Neuronal stem cell (in vitro differentiated cells): ENCODE measurements around the gene TNS1.

Experiments used
- DNase-seq: peaks from one replicate; pipeline ENCODE4 v3.0.0-alpha.2; 2013; ENCODE audit warnings: low spot score
- H2AFZ ChIP-seq: one replicate; pipeline ENCODE4 v1.6.1; 2013; ENCODE audit warnings: mild to moderate bottlenecking, low read length, inconsistent platforms
- H2AK5ac ChIP-seq: 2 replicates; pipeline ENCODE4 v1.6.1; 2013; ENCODE audit warnings: low read depth, mild to moderate bottlenecking, inconsistent platforms, low read length, moderate library complexity, mixed read lengths
- H2BK120ac ChIP-seq: 2 replicates; pipeline ENCODE4 v1.6.1; 2013; ENCODE audit warnings: low read depth, mild to moderate bottlenecking, inconsistent platforms, low read length, moderate library complexity, mixed read lengths
- H2BK12ac ChIP-seq: one replicate; pipeline ENCODE4 v1.6.1; 2013; ENCODE audit warnings: low read length, inconsistent platforms
- H2BK15ac ChIP-seq: 2 replicates; pipeline ENCODE4 v1.6.1; 2013; ENCODE audit warnings: mild to moderate bottlenecking, low read length, inconsistent platforms, mixed read lengths
- H2BK5ac ChIP-seq: one replicate; pipeline ENCODE4 v1.6.1; 2013; ENCODE audit warnings: inconsistent platforms, mild to moderate bottlenecking, low read length, moderate library complexity
- H3K14ac ChIP-seq: one replicate; pipeline ENCODE4 v1.6.1; 2013; ENCODE audit warnings: low read length, inconsistent platforms
- H3K18ac ChIP-seq: 2 replicates; pipeline ENCODE4 v1.6.1; 2013; ENCODE audit warnings: low read length, inconsistent platforms
- H3K23ac ChIP-seq: 2 replicates; pipeline ENCODE4 v1.6.1; 2013; ENCODE audit warnings: low read depth, mild to moderate bottlenecking, mixed read lengths, low read length, inconsistent platforms; ENCODE audit not compliant: poor library complexity
- H3K27ac ChIP-seq: replicated peaks from 3 replicates; pipeline ENCODE4 v1.5.1; 2013; ENCODE audit warnings: low read length, inconsistent platforms
- H3K27me3 ChIP-seq, 3 experiments: 2 replicates each; pipeline ENCODE4 v1.6.1; 2013; ENCODE audit warnings: low read length in 3 of 3, mild to moderate bottlenecking in 2 of 3, inconsistent platforms in 1 of 3, low read depth in 1 of 3, mixed read lengths in 1 of 3, moderate library complexity in 1 of 3; ENCODE audit not compliant: control insufficient read depth in 3 of 3, insufficient read depth in 3 of 3
- H3K36me3 ChIP-seq, 2 donors: replicated peaks in 1 of 2; 2 replicates each; pipeline ENCODE4 v1.6.1; 2013; ENCODE audit warnings: low read length in 2 of 2; ENCODE audit not compliant: control insufficient read depth in 2 of 2, insufficient read depth in 2 of 2
- H3K4ac ChIP-seq: 2 replicates; pipeline ENCODE4 v1.6.1; 2013; ENCODE audit warnings: inconsistent platforms, mild to moderate bottlenecking, low read length, moderate library complexity
- H3K4me1 ChIP-seq, 2 donors: 1 replicate in 1 of 2; 2 replicates in 1 of 2; pipeline ENCODE4 v1.6.1; 2013; ENCODE audit warnings: low read length in 2 of 2, low read depth in 1 of 2; ENCODE audit not compliant: control insufficient read depth in 2 of 2, insufficient read depth in 1 of 2
- H3K4me2 ChIP-seq: one replicate; pipeline ENCODE4 v1.6.1; 2013; ENCODE audit warnings: mild to moderate bottlenecking, low read length, inconsistent platforms; ENCODE audit not compliant: insufficient read depth, poor library complexity, severe bottlenecking
- H3K4me3 ChIP-seq, 2 donors: 2 replicates each; pipeline ENCODE4 v1.5.1; 2013; ENCODE audit warnings: low read length in 2 of 2, mild to moderate bottlenecking in 2 of 2, inconsistent platforms in 1 of 2, moderate library complexity in 1 of 2
- H3K79me1 ChIP-seq: one replicate; pipeline ENCODE4 v1.6.1; 2013; ENCODE audit warnings: low read depth, mild to moderate bottlenecking, inconsistent platforms, low read length, moderate library complexity
- H3K9ac ChIP-seq: one replicate; pipeline ENCODE4 v1.6.1; 2013; ENCODE audit warnings: mild to moderate bottlenecking, low read depth, low read length, inconsistent platforms; ENCODE audit not compliant: poor library complexity
- H3K9me3 ChIP-seq, 2 donors: replicated peaks in 1 of 2; 2 replicates each; pipeline versions ENCODE3 to v1.6.1; 2013; ENCODE audit warnings: low read length in 2 of 2, mild to moderate bottlenecking in 2 of 2, inconsistent platforms in 1 of 2, low read depth in 1 of 2, mixed read lengths in 1 of 2, moderate library complexity in 1 of 2; ENCODE audit not compliant: control insufficient read depth in 2 of 2, insufficient read depth in 1 of 2
- H4K8ac ChIP-seq: one replicate; pipeline ENCODE4 v1.6.1; 2013; ENCODE audit warnings: low read depth, mild to moderate bottlenecking, inconsistent platforms, low read length, moderate library complexity
- H4K91ac ChIP-seq: one replicate; pipeline ENCODE4 v1.6.1; 2013; ENCODE audit warnings: low read length, low read depth, mild to moderate bottlenecking, inconsistent platforms; ENCODE audit not compliant: poor library complexity
- WGBS, 2 donors: extraction: QIAGEN DNeasy Blood & Tissue Kit; methylation state at CpG; one replicate each; pipeline ENCODE4 v1.1.7; 2013; ENCODE audit warnings: missing lambda C conversion rate in 2 of 2, mixed read lengths in 1 of 2; ENCODE audit not compliant: insufficient read length in 2 of 2, insufficient replicate concordance in 1 of 2; ENCODE audit errors: extremely low coverage in 2 of 2; 5-methylcytosine and 5-hydroxymethylcytosine counted together

Gene TNS1

GRCh38 chr2:217820091-217820819, 182.5 kb downstream of the TNS1 start:
- Histone ChIP-seq H3K36me3 (no peaks in the 10 kb centered on the region), H4K91ac (no peak overlapping the region), H3K4me2 (peak overlapping the region; percentile 19), H2BK12ac (no peak overlapping the region), H2AK5ac (peak overlapping the region; percentile 38), H2AFZ (peak overlapping the region; percentile 41), H3K9ac (no peak overlapping the region), H3K4me1 (peaks cover 11 to 24% of the 10 kb centered on the region in 2 donors), H3K27ac (no peak overlapping the region), H2BK5ac (no peak overlapping the region), H3K4ac (no peak overlapping the region), H3K14ac (no peak overlapping the region), H3K4me3 (no peak overlapping the region), H2BK15ac (no peak overlapping the region), H2BK120ac (no peak overlapping the region), H4K8ac (no peak overlapping the region), H3K18ac (peak overlapping the region; percentile 58), H3K9me3 (no peaks in the 10 kb centered on the region), H3K23ac (peak overlapping the region; percentile 35), H3K79me1 (no peaks in the 10 kb centered on the region), H3K27me3 (peaks cover 0 to 33% (median 0%) of the 10 kb centered on the region in 3 experiments)
- peak; percentile 37 for DNase-seq
- WGBS, 2 donors = no CpG with 5 or more reads among the region's 7 CpGs

- WGBS, 2 donors = no CpG with 5 or more reads among the region's 19 CpGs
- no peak for DNase-seq
Measured at GRCh38 chr2:217818293-217818850, 184.4 kb downstream of the TNS1 start.

GRCh38 chr2:217817466-217818292, 185.1 kb downstream of the TNS1 start:
- H3K27me3 ChIP-seq = peaks cover 0 to 24% (median 0%) of the 10 kb centered on the region in 3 experiments
- no peaks in the 10 kb centered on the region for H3K9me3 ChIP-seq
- no peak overlapping the region for H4K8ac ChIP-seq
- no peak overlapping the region for H3K27ac ChIP-seq
- H3K23ac ChIP-seq = no peak overlapping the region
- DNase-seq = no peak
- no peaks in the 10 kb centered on the region for H3K36me3 ChIP-seq
- no peak overlapping the region for H4K91ac ChIP-seq
- no peak overlapping the region for H2BK5ac ChIP-seq
- no peak overlapping the region for H3K4me3 ChIP-seq
- no peak overlapping the region for H3K9ac ChIP-seq
- H3K14ac ChIP-seq = no peak overlapping the region
- no CpG with 5 or more reads among the region's 26 CpGs for WGBS, 2 donors
- no peak overlapping the region for H2AK5ac ChIP-seq
- no peak overlapping the region for H2BK15ac ChIP-seq
- no peak overlapping the region for H3K4me2 ChIP-seq
- no peaks in the 10 kb centered on the region for H3K79me1 ChIP-seq
- no peak overlapping the region for H2BK120ac ChIP-seq
- peaks cover 11 to 24% of the 10 kb centered on the region in 2 donors for H3K4me1 ChIP-seq
- H3K18ac ChIP-seq = peak overlapping the region; percentile 32
- H3K4ac ChIP-seq = no peak overlapping the region
- no peak overlapping the region for H2AFZ ChIP-seq
- H2BK12ac ChIP-seq = no peak overlapping the region

More at GRCh38 chr2:217818293-217818850, 184.4 kb downstream of the TNS1 start:
- no peak overlapping the region for H3K9ac ChIP-seq
- H3K14ac ChIP-seq = no peak overlapping the region
- H3K4me3 ChIP-seq = no peak overlapping the region
- no peak overlapping the region for H2AFZ ChIP-seq
- H2BK120ac ChIP-seq = no peak overlapping the region
- peaks cover 11 to 24% of the 10 kb centered on the region in 2 donors for H3K4me1 ChIP-seq
- H3K4ac ChIP-seq = no peak overlapping the region
- no peak overlapping the region for H2BK15ac ChIP-seq
- no peak overlapping the region for H2BK5ac ChIP-seq
- H3K9me3 ChIP-seq = no peaks in the 10 kb centered on the region
- H2BK12ac ChIP-seq = no peak overlapping the region
- H3K27me3 ChIP-seq = peaks cover 0 to 24% (median 0%) of the 10 kb centered on the region in 3 experiments
- H4K8ac ChIP-seq = no peak overlapping the region
- no peak overlapping the region for H4K91ac ChIP-seq
- no peak overlapping the region for H3K27ac ChIP-seq
- no peaks in the 10 kb centered on the region for H3K79me1 ChIP-seq
- no peak overlapping the region for H3K18ac ChIP-seq
- H2AK5ac ChIP-seq = no peak overlapping the region
- H3K4me2 ChIP-seq = no peak overlapping the region
- H3K23ac ChIP-seq = peak overlapping the region; percentile 23
- H3K36me3 ChIP-seq = no peaks in the 10 kb centered on the region
